Stimulated activated CD4-positive, alpha-beta T cell treated with anti-CD3 and anti-CD28 coated beads, TNF-alpha, amount 100 ng/mL, for 4 hours (primary cell): ENCODE results near the gene LRRC51.

Source experiments
- DNase-seq, 3 experiments: peaks; one replicate each; pipeline ENCODE4 v3.0.0-alpha.2; 2020; ENCODE audit warnings: low read depth in 3 of 3

LRRC51 gene

DNA sequence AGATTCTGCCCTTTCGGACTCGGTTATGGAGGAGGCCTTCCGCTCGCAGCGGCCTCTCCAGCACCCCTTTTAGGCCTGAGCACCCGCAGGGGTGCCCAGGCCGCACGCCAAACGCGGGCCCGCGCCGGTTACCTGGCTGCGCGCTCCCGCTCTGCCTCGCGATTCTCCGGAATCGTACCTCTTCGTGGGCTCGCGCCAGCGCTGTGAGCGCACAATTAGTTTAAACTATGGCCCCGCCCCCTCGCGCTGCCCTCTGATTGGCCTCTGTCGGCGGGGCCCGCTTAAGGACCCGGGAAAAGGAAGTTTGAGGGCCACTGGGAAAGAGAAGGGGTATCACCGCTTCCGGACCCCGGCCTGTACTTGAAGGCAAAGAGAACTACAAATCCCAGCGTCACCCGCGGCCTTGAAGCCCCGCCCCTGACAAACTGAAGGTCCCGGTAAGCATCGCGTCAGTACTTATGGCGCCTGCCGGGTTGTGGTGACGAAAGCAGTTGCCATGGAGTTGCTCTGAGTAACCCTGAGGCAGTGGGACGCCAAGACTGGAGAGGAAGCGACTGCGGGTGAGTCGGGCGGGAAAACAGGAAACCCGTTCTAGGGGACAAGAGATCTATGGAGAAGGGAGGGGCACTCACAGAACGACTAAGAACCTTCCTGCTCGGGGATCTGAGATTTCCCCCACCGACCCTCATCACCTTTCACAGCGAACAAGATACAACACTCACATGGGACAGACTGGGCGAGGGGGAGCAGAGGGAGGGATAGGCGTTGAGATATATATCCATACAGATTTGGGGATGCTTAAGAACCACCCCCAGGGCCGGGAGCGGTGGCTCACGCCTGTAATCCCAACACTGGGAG lies at the start of gene LRRC51, which contains the start of gene NUMA1:
TSS of gene LRRC51 (plus strand) at position 525 of the 858 bp plus-strand sequence. CDS start 8,234 bp downstream, outside the sequence.
TSS of gene NUMA1 (minus strand) at position 217 of the 858 bp plus-strand sequence. CDS start 44,599 bp downstream, outside the sequence.
- peak; percentile 95 to 99 (median 98) for DNase-seq

DNA sequence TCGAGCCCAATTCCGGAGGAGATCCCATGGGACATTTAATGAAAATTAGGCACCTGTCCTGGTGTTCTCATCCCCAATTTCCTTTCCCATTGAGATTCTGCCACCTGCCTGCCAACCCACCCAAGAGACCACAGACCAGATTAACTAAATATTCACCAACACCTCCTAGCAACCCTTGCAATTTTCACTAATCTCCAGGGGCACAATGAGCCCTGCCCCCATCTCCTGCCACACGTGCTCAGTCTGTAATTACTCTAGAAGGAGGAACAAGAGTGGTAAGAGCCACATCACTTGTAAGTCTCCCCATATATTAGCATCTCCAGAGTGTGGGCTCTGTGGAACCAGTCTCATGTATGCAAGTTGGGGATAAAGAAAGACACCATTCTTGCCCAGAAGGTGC lies 44.0 kb upstream of the LRRC51 start:
- no peak for DNase-seq

DNA sequence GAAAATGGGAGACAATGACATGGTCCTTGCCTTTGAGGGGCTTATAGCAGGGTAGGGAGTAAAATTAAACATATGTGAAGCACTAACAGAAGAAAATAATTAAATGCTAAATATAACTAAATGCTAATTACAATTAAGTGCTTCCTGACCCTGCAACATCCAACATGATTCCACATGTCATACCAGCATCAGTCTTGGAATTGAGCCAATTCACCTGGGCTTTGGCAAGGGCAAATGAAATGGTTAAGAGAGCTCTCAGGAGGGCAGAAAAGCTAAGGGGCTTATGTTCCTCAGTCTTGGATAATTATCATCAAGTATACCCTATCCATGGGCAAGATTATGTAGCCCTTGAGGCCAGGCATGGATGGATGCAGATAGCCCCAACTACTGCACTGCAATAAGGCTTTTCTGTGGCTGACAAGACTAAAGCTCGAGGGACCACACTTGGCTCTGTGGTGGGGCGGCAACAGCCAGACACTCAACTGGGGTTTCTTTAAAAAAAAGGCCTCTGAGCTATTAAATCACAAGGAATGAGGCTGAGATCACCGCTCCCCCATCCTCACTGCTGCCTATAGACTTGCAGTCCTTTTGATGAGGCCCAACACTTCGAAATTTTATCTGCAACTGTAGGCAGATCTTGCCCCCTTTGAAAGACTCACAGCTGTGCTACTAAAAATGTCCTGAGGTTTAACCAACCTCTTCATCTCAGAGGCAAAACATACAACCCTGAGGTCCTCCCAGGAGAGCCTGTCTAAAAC lies 42.9 kb upstream of the LRRC51 start:
- DNase-seq: no peak

DNA sequence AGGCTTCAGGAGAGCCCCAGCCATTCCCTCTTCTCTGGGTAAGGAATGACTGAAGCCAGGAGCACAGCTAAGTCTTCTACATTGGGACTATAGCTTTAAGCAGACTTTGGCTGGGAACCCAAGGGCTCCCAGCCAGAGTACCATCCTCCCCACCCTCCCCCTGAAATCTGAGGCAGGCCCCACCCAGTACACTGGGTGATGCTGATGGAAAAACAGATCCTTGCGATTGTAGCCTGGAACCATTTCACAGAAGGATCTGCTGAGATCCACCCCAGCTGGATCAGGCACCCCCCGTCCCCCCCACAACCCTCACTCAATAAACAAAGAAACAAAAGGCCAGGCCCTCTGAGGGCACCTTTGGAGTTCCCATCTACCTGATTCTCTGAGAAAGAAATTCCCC lies 42.2 kb upstream of the LRRC51 start:
- DNase-seq: no peak

DNA sequence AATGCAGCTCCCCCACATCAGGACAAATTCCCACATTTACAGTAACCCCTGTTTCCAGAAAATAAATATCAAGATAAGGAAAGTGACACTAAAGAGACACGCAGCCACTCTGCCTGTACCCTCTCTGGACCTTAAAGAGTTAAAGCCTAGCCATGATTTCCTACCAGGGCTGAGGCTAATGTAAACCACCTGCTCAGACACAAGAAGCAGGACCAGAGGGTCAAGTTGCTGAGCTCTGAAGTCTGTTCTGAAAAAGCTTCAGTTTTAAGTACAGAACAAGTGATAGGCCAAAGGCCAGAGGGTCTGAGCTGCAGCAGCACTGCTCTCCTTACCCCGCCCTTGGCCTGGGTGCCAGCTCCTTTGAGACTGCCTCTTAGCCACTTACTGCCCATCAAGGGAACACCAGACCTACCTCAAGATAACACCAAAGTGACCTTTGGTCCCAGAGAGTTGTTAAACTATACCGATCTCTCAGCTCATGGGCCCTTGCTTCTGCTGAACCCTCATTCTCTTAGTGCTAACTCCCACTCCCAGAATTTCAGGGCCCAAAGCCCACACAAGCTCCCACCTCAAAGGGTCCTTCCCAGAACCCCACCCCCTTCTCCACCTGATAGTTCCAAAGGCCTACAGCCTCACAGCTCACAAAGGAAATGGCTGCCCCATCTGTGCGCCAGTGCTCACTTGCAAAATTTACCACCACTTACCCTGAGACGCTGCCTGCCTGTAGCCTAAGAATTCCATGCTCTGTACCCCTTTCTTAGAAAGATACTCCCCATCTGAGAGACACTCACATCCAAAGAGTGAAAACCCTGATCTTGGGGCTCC lies 41.4 kb upstream of the LRRC51 start:
- DNase-seq: no peak

DNA sequence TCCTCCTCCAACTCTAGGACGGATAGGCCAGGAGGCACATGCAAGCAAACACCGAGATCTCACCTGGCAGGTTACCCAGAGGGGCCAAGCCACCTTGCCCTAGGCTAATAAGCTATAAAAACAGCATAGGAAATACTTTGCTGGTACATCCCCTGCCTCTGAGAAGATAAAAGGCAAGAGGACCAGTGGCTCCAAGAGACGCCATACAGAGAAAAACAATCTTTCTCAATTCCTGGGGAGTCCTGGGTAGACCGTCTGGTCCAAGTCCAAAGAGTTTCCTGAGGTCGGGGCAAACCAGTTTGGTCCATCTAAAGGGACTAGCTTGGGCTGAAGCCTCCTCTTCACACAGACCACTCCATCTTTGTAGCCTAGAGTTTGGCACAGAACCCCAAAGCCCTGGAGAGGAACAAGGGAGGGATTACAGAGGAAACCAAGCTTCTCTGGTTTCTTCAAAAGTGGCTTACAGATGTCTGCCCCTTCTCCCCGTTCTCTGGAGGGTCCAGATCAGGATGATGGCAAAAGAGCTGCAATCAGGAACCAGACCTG lies 40.7 kb upstream of the LRRC51 start:
- DNase-seq: no peak

DNA sequence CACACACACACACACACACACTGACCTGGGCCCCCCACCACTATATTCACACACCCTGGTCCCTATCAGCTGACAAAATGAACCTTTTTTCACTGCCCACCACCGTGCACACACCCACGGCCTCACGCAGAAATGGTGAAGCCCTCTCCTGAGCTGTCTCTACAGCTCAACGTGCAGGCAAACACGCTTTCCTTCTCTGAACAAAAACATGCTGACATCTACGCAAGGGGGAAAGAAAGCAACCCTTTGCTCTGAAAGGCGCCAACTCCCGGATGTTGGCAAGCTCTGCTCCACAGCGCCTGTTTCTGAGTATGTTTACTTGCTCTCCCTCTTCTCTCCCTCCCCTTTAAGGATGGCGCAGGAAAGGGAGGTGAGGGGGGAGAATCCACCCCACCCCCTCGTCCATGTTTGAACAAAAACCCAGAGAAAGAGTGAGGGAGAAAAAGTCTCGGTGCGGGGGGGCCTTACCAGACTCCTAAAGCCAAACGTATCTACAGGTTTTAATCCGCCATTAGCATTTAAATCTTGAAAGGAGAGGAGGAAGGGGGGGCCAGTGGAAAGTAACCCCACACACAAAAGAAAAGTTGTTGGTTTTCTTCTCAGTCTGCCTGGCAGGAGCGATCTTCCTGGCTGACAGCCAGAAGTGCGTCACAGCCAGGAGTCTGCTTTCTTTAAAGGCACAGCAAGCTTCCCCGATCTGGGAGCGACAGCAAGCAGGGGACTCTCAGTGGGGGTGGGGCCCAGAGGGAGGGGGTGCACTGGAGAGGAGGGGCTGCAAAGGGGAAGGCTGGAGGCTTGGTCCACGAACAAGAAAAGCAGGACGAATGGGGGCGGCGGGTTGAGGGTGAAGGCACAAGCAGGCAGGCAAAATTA lies 39.9 kb upstream of the LRRC51 start:
- DNase-seq: peak; percentile 53 to 58 (median 56)

- DNase-seq: peak in 1 of 3 experiments; percentile 17
These were observed 39.1 kb upstream of the LRRC51 start for GRCh38 chr11:72041364-72042063.

- no peak for DNase-seq
These were observed 38.4 kb upstream of the LRRC51 start for GRCh38 chr11:72042064-72042745.

GRCh38 chr11:72045849-72046248 lies 34.8 kb upstream of the LRRC51 start:
- no peak for DNase-seq

- no peak for DNase-seq
These were observed 31.7 kb upstream of the LRRC51 start for GRCh38 chr11:72048766-72049460.

GRCh38 chr11:72058416-72059034 lies 22.1 kb upstream of the LRRC51 start:
- no peak for DNase-seq

GRCh38 chr11:72061739-72062396 lies 18.8 kb upstream of the LRRC51 start:
- DNase-seq: no peak

- DNase-seq: no peak
These were observed 13.8 kb upstream of the LRRC51 start for GRCh38 chr11:72066855-72067254.

GRCh38 chr11:72067266-72067665 lies 13.4 kb upstream of the LRRC51 start:
- no peak for DNase-seq

DNA sequence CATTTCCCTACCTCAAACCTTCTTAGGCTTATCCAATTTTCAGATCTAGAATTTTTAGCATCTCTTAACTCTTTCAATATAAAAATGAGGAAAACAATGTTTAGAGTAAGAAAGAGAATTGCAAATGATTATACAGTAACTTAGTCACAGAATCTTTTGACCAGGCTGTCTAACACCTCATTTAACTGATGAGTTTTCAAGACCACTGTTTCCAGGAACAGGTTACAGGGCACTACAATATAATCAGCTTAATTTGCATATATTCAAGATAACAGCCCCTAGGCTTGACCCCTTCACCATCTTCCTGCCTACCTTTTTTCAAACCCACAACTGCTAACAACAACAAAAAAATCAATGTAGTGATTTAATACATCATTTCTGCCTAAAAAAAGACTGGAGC lies 13.0 kb upstream of the LRRC51 start:
- no peak for DNase-seq

- DNase-seq: no peak
These were observed 11.4 kb upstream of the LRRC51 start for GRCh38 chr11:72069200-72069599.

- DNase-seq: no peak
These were observed 10.8 kb upstream of the LRRC51 start for GRCh38 chr11:72069787-72070251.
